HEK293T (cell line): Measurements from ENCODE around the gene SMAD6.

ENCODE experiments used
- CTBP1 ChIP-seq: fragments of 450-650 bp; IDR thresholded peaks from 2 replicates; pipeline ENCODE4 v1.6.1; 2016; ENCODE audit warnings: borderline replicate concordance
- FOXA1 ChIP-seq: fragments of 450-650 bp; IDR thresholded peaks from 2 replicates; pipeline ENCODE4 v1.6.1; 2016; ENCODE audit warnings: mild to moderate bottlenecking
- FOXM1 ChIP-seq: fragments of 450-650 bp; IDR thresholded peaks from 2 replicates; pipeline ENCODE4 v1.6.1; 2017; ENCODE audit warnings: mild to moderate bottlenecking, borderline replicate concordance
- HDGF ChIP-seq: fragments of 450-650 bp; IDR thresholded peaks from 2 replicates; pipeline ENCODE4 v1.6.1; 2017; ENCODE audit warnings: antibody characterized with exemption, borderline replicate concordance
- L3MBTL2 ChIP-seq: fragments of 450-650 bp; conservative IDR thresholded peaks from 2 replicates; pipeline ENCODE4 v1.6.1; 2016; ENCODE audit warnings: mild to moderate bottlenecking
- NFRKB ChIP-seq: fragments of 450-650 bp; IDR thresholded peaks from 2 replicates; pipeline ENCODE4 v1.6.1; 2016; ENCODE audit warnings: mild to moderate bottlenecking, moderate library complexity
- SP1 ChIP-seq: fragments of 450-650 bp; IDR thresholded peaks from 2 replicates; pipeline ENCODE4 v1.6.1; 2017
- SUZ12 ChIP-seq: fragments of 450-650 bp; IDR thresholded peaks from 2 replicates; pipeline ENCODE4 v1.6.1; 2016; ENCODE audit warnings: mild to moderate bottlenecking

DNA sequence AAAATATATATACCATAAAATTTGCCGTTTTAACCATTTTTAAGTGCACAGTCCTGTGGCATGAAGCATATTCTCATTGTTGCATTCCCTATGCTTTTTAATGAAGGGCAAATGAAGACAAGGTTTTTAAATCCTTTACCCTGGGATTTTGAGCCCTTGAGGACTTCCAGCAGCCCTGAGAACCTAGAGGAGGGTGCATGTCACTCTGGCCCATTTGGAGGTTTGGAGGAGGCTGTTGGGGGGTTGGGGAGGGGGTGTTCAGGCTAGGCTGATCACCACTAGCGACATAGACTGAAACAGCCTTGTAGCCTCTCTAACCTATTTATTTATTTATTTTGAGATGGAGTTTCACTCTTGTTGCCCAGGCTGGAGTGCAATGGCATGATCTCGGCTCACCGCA is 86.0 kb downstream of the SMAD6 start:
- TF ChIP-seq FOXM1 = no peak
- no peak for TF ChIP-seq SP1
- TF ChIP-seq SUZ12 = no peak
- no peak for TF ChIP-seq CTBP1
- no peak for TF ChIP-seq NFRKB
- TF ChIP-seq HDGF = no peak
- TF ChIP-seq FOXA1 = no peak
- TF ChIP-seq L3MBTL2 = no peak
